ENCODE measurements around the gene CCDC171.

Gene CCDC171

GRCh38 chr9:15606643-15607472 is 54.0 kb downstream of the CCDC171 start:
- no peak overlapping the region for H2AFZ ChIP-seq (ENCODE audit: low read depth, low read length)
- no peaks in the 10 kb centered on the region for H4K20me1 ChIP-seq (ENCODE audit: insufficient read depth, low read length)
- no peaks in the 10 kb centered on the region for H3K36me3 ChIP-seq (replicated peaks; ENCODE audit: low read depth, low read length)
- H3K9me3 ChIP-seq (ENCODE audit: insufficient read depth, low read length): no peaks in the 10 kb centered on the region
- no peaks in the 10 kb centered on the region for H3K27me3 ChIP-seq (ENCODE audit: low read depth, low read length)
- no peak overlapping the region for H3K4me2 ChIP-seq (ENCODE audit: low read length)
- H3K4me1 ChIP-seq (ENCODE audit: low read length): no peaks in the 10 kb centered on the region
- no peak overlapping the region for H3K9ac ChIP-seq (ENCODE audit: low read length)
- peak; percentile 73 for TF ChIP-seq CTCF (IDR thresholded peaks at IDR 0.05; ENCODE audit: low read depth, low read length)
- TF ChIP-seq EZH2phosphoT487 (IDR thresholded peaks at IDR 0.05; ENCODE audit: low read depth): no peak
- H3K27ac ChIP-seq (ENCODE audit: low read length): no peak overlapping the region
- H3K79me2 ChIP-seq (ENCODE audit: low read length): no peaks in the 10 kb centered on the region
- no peak overlapping the region for H3K4me3 ChIP-seq (ENCODE audit: low read length)

- TF ChIP-seq CTCF (IDR thresholded peaks at IDR 0.05; ENCODE audit: low read depth, low read length): no peak
- no peak for TF ChIP-seq EZH2phosphoT487 (IDR thresholded peaks at IDR 0.05; ENCODE audit: low read depth)
- Histone ChIP-seq H3K9me3 (ENCODE audit: insufficient read depth, low read length) (peaks cover 9% of the 10 kb centered on the region; the same call in 1 of the 2 replicates), H3K4me1 (ENCODE audit: low read length) (peaks cover 15% of the 10 kb centered on the region), H3K27ac (ENCODE audit: low read length) (no peak overlapping the region), H3K4me3 (ENCODE audit: low read length) (no peak overlapping the region), H3K79me2 (ENCODE audit: low read length) (no peaks in the 10 kb centered on the region), H3K27me3 (ENCODE audit: low read depth, low read length) (no peaks in the 10 kb centered on the region), H3K36me3 (replicated peaks; ENCODE audit: low read depth, low read length) (peaks cover 9% of the 10 kb centered on the region), H3K4me2 (ENCODE audit: low read length) (peak overlapping the region; percentile 20), H3K9ac (ENCODE audit: low read length) (no peak overlapping the region), H4K20me1 (ENCODE audit: insufficient read depth, low read length) (no peaks in the 10 kb centered on the region), H2AFZ (ENCODE audit: low read depth, low read length) (no peak overlapping the region)
These were observed 60.1 kb downstream of the CCDC171 start for GRCh38 chr9:15612962-15613361.

GRCh38 chr9:15617782-15618181 is 64.9 kb downstream of the CCDC171 start:
- Histone ChIP-seq H3K27me3 (ENCODE audit: low read depth, low read length) (no peaks in the 10 kb centered on the region), H3K79me2 (ENCODE audit: low read length) (no peaks in the 10 kb centered on the region)
- TF ChIP-seq EZH2phosphoT487 (IDR thresholded peaks at IDR 0.05; ENCODE audit: low read depth) (no peak), CTCF (IDR thresholded peaks at IDR 0.05; ENCODE audit: low read depth, low read length) (no peak)

GRCh38 chr9:15618540-15619331 is 65.9 kb downstream of the CCDC171 start:
- H3K36me3 ChIP-seq (replicated peaks; ENCODE audit: low read depth, low read length): peaks cover 4% of the 10 kb centered on the region
- no peak overlapping the region for H3K9ac ChIP-seq (ENCODE audit: low read length)
- peaks cover 8% of the 10 kb centered on the region; the same call in 1 of the 2 replicates for H3K9me3 ChIP-seq (ENCODE audit: insufficient read depth, low read length)
- H2AFZ ChIP-seq (ENCODE audit: low read depth, low read length): no peak overlapping the region
- H3K27ac ChIP-seq (ENCODE audit: low read length): no peak overlapping the region
- no peak overlapping the region for H3K4me3 ChIP-seq (ENCODE audit: low read length)
- no peaks in the 10 kb centered on the region for H3K27me3 ChIP-seq (ENCODE audit: low read depth, low read length)
- no peaks in the 10 kb centered on the region for H4K20me1 ChIP-seq (ENCODE audit: insufficient read depth, low read length)
- H3K79me2 ChIP-seq (ENCODE audit: low read length): no peaks in the 10 kb centered on the region
- peaks cover 3% of the 10 kb centered on the region; the same call in 1 of the 2 replicates for H3K4me1 ChIP-seq (ENCODE audit: low read length)
- no peak overlapping the region for H3K4me2 ChIP-seq (ENCODE audit: low read length)
- TF ChIP-seq EZH2phosphoT487 (IDR thresholded peaks at IDR 0.05; ENCODE audit: low read depth) (no peak), CTCF (IDR thresholded peaks at IDR 0.05; ENCODE audit: low read depth, low read length) (no peak)

More at GRCh38 chr9:15617782-15618181, 64.9 kb downstream of the CCDC171 start:
- H4K20me1 ChIP-seq (ENCODE audit: insufficient read depth, low read length): no peaks in the 10 kb centered on the region
- no peak overlapping the region for H3K9ac ChIP-seq (ENCODE audit: low read length)
- H3K4me1 ChIP-seq (ENCODE audit: low read length): peaks cover 10% of the 10 kb centered on the region
- H3K4me3 ChIP-seq (ENCODE audit: low read length): no peak overlapping the region
- H2AFZ ChIP-seq (ENCODE audit: low read depth, low read length): no peak overlapping the region
- peaks cover 5% of the 10 kb centered on the region for H3K36me3 ChIP-seq (replicated peaks; ENCODE audit: low read depth, low read length)
- H3K27ac ChIP-seq (ENCODE audit: low read length): no peak overlapping the region
- H3K9me3 ChIP-seq (ENCODE audit: insufficient read depth, low read length): peaks cover 9% of the 10 kb centered on the region; the same call in 1 of the 2 replicates
- H3K4me2 ChIP-seq (ENCODE audit: low read length): no peak overlapping the region
